ENCODE data around the gene ENDOG.
A peak's percentile ranks its signal among the peaks of the same experiment; 100 is the strongest.
"Not testable (repeated sequence)": the region's sequence is repeated elsewhere in the genome, so short reads cannot be mapped to it uniquely, and the experiment has no call there.

ENDOG gene

GRCh38 chr9:128818099-128818838, at the start of gene ENDOG:
Gene ENDOG, plus strand, starts transcription at chr9:128818500. Its CDS starts 185 bp downstream, at chr9:128818685.
- peak; percentile 98 for DNase-seq

DNA sequence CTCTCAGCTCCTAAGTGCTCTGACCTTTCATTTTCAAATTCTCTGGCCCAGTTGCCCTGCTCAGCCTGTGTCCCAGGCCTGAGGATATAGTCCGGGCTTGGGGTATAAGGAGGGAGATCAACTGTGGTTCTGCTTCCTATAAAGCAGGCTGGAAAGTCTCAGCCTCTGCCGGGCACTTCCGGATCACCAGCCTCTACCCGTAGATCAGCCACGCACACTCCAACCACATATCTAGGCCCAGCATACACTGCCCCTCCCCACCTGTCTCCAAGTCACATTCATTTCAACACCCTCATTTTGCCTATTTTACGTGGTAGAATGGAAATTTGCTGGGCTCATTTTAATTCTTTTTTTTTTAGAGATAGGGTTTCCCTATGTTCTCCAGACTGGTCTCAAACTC, 49.7 kb upstream of the ENDOG start:
- no peak for DNase-seq

DNA sequence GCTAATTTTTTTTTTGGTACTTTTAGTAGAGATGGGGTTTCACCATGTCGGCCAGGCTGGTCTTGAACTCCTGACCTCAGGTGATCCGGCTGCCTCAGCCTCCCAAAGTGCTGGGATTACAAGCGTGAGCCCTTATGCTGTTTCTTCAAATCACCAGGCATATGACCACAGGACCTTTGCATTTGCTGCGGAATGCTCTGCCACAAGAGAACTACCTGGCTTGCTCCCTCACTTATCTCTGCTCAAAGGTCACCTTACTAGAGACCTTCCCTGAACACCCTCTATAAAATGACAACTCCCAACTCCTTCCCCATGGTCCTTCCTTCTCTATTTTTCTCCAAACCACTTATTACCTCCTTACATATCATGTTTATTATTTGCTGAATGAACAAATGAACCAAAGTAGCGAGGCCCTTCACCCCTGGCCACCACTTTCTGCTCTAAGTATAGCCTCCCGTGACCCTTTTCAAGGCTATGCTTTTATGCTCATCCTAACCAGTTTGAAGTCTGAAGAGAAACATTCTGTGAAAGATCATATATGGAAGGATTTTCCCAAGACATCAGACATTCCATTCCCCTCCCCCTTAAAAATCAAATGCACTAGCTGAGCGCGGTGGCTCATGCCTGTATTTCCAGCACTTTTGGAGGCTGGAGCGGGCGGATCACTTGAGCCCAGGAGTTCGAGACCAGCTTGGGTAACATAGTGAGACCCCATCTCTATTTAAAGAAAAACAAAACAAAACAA, 47.8 kb upstream of the ENDOG start:
- no peak for DNase-seq

DNA sequence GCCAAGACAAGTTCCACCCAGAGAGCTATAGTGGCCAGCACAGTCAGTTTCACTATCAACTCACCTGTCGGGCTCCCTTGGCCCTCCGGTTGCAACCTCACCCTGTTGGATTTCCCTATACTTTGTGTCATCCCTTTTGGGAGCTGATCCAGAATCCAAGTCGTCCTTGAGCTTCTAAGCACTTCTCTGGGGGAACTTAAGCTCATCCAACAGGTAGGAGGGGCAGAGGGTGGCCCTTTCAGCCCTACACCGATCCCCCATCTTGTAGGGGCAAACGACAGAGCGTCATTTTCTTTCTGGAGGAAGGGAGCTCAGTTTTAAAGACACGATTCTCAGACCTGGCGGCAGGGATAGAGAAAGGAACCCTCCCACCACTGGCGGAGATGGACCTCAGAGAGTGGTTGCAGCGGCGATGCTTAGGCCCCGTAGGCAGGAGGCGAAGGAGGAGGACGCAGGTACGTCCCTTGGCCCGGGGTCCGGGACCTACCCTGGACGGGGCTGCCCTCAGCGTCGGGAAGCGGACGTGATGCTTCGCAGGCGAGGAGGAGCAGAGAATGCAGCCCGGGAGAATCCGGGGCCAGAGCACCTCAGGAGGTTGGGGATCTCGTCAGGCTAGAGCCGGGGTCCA, 47.1 kb upstream of the ENDOG start:
- DNase-seq, result peak; percentile 9

GRCh38 chr9:128771745-128772519, 46.4 kb upstream of the ENDOG start, which contains the start of gene ZER1:
Gene ZER1, minus strand, starts transcription at chr9:128771927. Its CDS starts 16,362 bp downstream, at chr9:128755565.
- peak; percentile 96 for DNase-seq

DNA sequence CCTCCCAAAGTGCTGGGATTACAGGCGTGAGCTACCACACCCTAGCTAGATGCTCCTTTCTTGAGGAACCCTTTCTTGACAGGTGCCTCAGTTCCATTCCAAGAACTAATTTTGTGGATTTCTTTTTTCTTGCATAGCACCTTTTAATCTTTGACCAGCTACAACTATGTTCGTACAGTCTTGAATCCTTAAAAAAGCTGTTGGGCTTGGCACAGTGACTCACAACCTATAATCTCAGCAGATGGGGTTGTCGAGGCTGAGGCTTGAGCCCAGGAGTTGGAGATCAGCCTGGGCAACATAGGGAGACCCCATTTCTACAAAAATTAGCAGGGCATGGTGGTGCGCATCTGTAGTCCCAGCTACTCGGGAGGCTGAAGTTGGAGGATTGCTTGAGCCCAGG, 45.3 kb upstream of the ENDOG start:
- no peak for DNase-seq

DNA sequence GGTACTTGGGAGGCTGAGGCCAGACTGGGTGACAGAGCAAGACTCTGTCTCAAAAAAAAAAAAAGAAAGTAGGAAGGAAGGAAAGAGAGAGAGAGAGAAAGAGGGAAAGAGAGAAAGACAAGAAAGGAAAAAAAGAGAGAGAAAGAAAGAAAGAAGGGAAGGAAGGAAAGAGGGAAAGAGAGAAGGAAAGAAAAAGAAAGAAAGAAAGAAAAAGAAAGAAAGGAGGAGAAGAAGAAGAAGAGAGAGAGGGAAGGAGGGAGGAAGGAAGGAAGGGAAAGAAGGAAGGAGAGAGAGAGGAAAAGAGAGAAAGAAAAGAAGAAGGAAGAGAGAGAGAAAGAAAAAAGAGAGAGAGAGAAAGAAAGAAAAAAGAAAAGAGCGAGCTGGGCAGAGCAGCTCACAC, 43.5 kb upstream of the ENDOG start:
- no peak for DNase-seq

GRCh38 chr9:128780093-128780492, 38.2 kb upstream of the ENDOG start:
- DNase-seq, result not testable (repeated sequence)

- DNase-seq, result no peak
These were observed 36.9 kb upstream of the ENDOG start for GRCh38 chr9:128781187-128782070.

DNA sequence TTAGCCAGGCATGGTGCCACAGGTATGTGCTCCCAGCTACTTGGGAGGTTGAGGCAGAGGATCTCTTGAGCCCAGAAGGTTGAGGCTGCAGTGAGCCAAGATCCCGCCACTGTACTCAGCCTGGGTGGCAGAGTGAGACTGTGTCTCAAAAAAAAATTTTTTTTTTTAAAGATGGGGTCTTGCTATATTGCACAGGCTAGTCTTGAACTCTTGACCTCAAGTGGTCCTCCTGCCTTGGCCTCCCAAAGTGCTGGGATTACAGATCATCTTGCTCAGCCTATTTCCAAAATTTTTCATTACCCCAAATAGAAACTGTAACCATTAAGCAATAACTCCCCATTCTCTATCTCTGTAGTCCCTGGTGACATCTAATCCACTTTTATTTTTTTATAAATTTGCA, 35.6 kb upstream of the ENDOG start:
- DNase-seq, result no peak

- DNase-seq, result no peak
These were observed 32.9 kb upstream of the ENDOG start for GRCh38 chr9:128785427-128785826.

GRCh38 chr9:128786681-128787601, 31.4 kb upstream of the ENDOG start, which contains the start of gene TBC1D13:
Gene TBC1D13, plus strand, starts transcription at chr9:128787253. Its CDS starts 101 bp downstream, at chr9:128787354.
- peak; percentile 92 for DNase-seq

GRCh38 chr9:128787659-128788058, 30.6 kb upstream of the ENDOG start:
- DNase-seq, result peak; percentile 13

DNA sequence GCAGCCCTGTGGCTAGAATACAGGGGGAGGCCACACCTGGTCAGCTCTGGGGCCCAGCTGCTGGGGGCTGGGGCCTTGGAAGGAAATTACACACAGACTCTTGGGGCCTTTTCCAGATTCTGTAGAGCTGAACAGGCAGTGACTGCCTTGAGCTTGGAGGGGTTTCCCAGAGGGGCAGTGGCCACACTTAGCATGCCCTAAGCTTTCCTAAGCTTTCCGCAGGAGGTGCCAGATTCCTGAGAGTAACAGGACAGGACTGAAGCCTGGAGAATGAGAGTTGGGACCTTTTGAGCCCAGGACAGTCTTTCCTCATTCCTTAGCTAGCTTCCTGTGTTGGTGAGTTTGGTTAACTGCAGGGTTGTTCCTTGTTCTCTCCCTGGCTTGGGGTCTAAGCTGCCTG, 29.9 kb upstream of the ENDOG start:
- no peak for DNase-seq

DNA sequence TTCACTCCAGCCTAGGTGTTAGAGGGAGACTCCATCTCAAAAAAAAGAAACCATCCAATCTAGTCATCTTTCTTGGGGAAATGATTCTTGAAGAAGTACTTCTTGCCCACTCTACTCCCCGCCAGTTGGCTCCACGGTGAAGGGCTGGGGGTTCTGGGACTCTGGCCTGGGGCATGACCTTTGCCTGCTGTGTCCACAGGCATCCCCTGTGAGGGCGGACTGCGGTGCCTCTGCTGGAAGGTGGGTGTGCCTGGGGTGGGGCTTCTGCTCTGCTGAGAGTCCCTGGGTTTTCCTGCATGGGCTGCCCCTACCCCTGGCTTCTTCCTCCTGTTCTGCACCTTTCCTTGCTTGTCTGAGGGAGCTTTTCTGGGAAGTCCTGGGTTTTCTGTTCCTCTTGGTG, 27.8 kb upstream of the ENDOG start:
- no peak for DNase-seq

DNA sequence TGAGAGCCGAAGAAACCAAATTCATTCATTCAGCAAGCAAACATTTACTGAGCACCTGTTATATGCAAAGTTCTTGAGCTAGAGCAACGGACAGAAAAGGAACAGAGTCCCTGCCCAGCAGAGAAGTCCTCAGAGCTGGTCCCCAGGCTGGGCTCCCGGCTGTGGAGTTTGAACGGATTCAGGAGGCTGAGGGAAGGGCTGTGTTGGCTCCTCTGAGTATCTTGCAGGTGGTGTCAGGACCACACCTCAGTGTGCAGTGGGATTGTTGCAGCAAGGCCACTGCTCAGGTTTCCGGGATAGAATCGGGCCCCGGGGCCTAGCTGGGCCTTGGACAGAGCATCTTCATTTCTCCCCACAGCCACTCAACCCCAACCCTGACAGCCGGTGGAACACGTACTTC, 26.2 kb upstream of the ENDOG start:
- DNase-seq, result no peak

DNA sequence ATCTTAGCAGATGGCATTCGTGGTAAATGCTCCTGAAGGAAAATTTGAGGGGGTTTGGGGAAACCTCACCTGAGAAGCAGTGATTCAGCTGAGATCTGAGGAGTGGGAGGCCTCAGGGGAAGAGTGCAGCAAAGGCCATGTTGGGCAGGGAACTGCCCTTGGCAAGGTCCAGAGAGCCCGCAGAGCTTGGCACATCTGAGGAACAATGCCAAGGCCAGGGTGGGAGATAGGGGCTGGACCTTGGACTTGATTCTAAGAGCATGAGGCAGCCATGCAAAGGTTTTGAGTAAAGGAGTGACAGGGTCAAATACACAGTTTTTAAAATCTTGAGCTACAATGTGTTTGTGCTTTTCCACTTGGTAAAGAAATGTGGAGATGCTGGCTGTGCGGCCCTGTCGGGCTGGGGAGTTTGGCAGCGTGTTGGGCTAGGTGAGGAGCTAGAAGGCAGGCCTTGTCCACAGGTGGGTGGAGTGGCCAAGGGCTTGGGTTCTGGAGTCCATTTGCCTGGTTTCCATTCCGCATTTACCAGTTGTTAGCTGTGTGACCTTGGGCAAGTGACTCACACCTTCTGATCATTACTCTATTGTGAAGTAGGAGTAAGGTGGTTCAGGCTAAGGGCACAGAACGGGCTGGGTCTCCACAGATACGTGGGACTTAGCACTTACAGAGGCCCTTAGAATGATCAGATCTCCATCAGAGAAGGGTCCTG, 25.2 kb upstream of the ENDOG start:
- DNase-seq, result no peak

DNA sequence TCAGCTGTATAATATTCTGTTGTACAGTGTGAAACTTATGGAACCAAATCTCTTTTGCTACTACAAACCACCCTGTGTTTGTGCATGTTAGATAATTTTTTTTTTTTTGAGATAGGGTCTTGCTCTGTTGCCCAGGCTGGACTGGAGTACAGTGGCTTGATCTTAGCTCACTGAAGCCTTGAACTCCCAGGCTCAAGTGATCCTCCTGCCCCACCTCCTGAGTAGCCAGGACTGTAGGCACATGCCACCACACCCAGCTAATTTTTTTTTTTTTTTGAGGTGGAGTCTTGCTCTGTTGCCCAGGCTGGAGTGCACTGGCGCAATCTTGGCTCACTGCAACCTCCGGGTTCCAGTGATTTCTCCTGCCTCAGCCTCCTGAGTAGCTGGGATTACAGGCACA, 23.3 kb upstream of the ENDOG start:
- not testable (repeated sequence) for DNase-seq

DNA sequence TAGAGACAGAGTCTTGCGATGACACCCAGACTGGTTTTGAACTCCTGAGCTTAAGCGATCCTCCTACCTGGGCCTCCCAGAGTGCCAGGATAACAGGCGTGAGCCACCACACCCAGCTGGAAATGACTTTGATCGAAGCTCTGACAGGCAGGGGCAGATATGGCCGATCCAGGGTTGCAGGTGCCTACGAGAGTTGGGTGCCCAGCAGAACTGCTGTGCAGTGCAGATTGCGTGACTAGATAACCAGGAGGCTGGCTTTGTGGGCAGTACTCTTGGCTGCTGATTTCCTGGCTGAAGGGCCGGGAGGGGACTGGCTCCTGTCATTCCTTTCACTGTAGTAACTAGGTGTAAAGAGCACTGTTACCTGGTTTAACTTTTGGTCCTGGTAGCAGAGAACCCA, 19.4 kb upstream of the ENDOG start:
- DNase-seq, result no peak

GRCh38 chr9:128800061-128800460, 18.2 kb upstream of the ENDOG start:
- no peak for DNase-seq

Measured in CD4-positive, alpha-beta T cell treated with Interleukin-6 for 4 hours (primary cell).